ENCODE results near the gene RNU6-1. TPM values are rescaled to one million over a fixed set of nuclear protein-coding genes. Genes with fewer than 3 reads are reported as not detected.

The RNU6-1 gene
- total and polyA plus RNA-seq, 2 donors (not counting 3 experiments of a cell fraction or from before 2014, with no cell fraction given) = not detected

- H3K79me2 ChIP-seq (ENCODE audit: control insufficient read depth, insufficient read depth, low read length) = no peaks in the 10 kb centered on the region
- CTCF ChIA-PET = no interaction called here
- no peak overlapping the region for H2AFZ ChIP-seq (ENCODE audit: low read depth, low read length)
- no peak overlapping the region for H3K4me2 ChIP-seq (ENCODE audit: insufficient read depth, low read length)
- dilution Hi-C loops (cut with MboI; ENCODE audit: extremely low pct_ligation_motif_present, low sequenced_read_pairs) = no loop called here
- BruUV-seq (replicated peaks) = no TSS peak
- DNase-seq (ENCODE audit: low read depth, low spot score) (no peak), FAIRE-seq (no peak)
- peaks cover 83 to 96% of the 10 kb centered on the region in 2 experiments for H3K27me3 ChIP-seq (ENCODE audit: control insufficient read depth in 2 of 2, insufficient read depth in 2 of 2, low read length in 2 of 2)
- no peaks in the 10 kb centered on the region for H4K20me1 ChIP-seq (replicated peaks; ENCODE audit: control insufficient read depth, extremely low read depth, insufficient read depth, low read length)
- intact Hi-C loops (cut with micrococcal nuclease) = no loop called here
- no peak overlapping the region for H3K27ac ChIP-seq (ENCODE audit: insufficient read depth, low read depth, low read length)
- H3K4me1 ChIP-seq (ENCODE audit: control insufficient read depth, extremely low read depth, insufficient read depth, low read length) = peaks cover 11% of the 10 kb centered on the region
- no peaks in the 10 kb centered on the region for H3K9me1 ChIP-seq (replicated peaks; ENCODE audit: control insufficient read depth, extremely low read depth, insufficient read depth, low read length)
- H3K9ac ChIP-seq (replicated peaks; ENCODE audit: extremely low read depth, insufficient read depth, low read length) = no peak overlapping the region
- no peak overlapping the region for H3K4me3 ChIP-seq (replicated peaks in 1 of 3; ENCODE audit: insufficient read depth in 1 of 3, low read depth in 1 of 3, low read length in 3 of 3)
- no peaks in the 10 kb centered on the region for H3K9me3 ChIP-seq (replicated peaks; ENCODE audit: control insufficient read depth, insufficient read depth, low read length)
- no peaks in the 10 kb centered on the region for H3K36me3 ChIP-seq (ENCODE audit: control insufficient read depth in 2 of 2, extremely low read depth in 1 of 2, insufficient read depth in 2 of 2, low read length in 2 of 2)
- TF ChIP-seq GATA2 (IDR thresholded peaks at IDR 0.05; ENCODE audit: insufficient read depth, insufficient read length, low read depth, low read length) (no peak), EZH2 (IDR thresholded peaks at IDR 0.05; ENCODE audit: borderline replicate concordance, low read depth, low read length, severe bottlenecking) (peak; percentile 96)
- POLR2A ChIA-PET = no interaction called here
Measured at GRCh38 chr15:67828278-67828968, 11.4 kb downstream of the RNU6-1 start.

DNA sequence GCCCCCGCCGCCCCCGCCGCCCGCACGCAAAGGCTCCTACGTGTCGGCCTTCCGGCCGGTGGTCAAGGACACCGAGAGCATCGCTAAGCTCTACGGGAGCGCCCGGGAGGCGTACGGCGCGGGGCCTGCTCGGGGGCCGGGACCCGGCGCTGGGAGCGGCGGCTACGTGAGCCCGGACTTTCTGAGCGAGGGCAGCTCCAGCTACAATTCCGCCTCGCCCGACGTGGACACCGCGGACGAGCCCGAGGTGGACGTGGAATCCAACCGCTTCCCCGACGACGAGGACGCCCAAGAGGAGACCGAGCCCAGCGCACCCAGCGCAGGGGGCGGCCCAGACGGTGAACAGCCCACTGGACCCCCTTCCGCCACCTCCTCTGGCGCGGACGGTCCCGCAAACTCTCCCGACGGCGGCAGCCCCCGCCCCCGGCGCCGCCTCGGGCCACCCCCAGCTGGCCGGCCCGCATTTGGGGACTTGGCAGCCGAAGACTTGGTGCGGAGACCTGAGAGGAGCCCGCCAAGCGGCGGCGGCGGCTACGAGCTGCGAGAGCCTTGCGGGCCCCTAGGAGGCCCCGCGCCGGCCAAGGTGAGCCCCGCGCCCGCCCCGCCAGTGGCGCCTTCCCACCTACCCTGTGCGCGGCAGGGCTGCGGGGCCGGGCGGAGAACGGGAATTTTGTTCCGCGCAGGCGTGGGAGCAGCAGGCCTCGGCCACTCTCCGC is 12.1 kb downstream of the RNU6-1 start:
- H2AFZ ChIP-seq (ENCODE audit: low read depth, low read length) = no peak overlapping the region
- H3K4me3 ChIP-seq (replicated peaks in 1 of 3; ENCODE audit: insufficient read depth in 1 of 3, low read depth in 1 of 3, low read length in 3 of 3) = no peak overlapping the region
- dilution Hi-C loops (cut with MboI; ENCODE audit: extremely low pct_ligation_motif_present, low sequenced_read_pairs) (no loop called here), intact Hi-C loops (cut with micrococcal nuclease) (no loop called here)
- CTCF ChIA-PET = interaction anchor here (0.7 kb wide), 1 partner anchor 18 kb away, joined by 3 read pairs; no protein-coding TSS in a partner anchor
- H3K9ac ChIP-seq (replicated peaks; ENCODE audit: extremely low read depth, insufficient read depth, low read length) = no peak overlapping the region
- TF ChIP-seq, protein P1, sequence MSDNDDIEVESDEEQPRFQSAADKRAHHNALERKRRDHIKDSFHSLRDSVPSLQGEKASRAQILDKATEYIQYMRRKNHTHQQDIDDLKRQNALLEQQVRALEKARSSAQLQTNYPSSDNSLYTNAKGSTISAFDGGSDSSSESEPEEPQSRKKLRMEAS (IDR thresholded peaks at IDR 0.05; ENCODE audit: insufficient read depth, insufficient read length) = no peak
- TF ChIP-seq GATA2 (IDR thresholded peaks at IDR 0.05; ENCODE audit: insufficient read depth, insufficient read length, low read depth, low read length) (no peak), JUN (IDR thresholded peaks at IDR 0.05; ENCODE audit: borderline replicate concordance, insufficient read depth, insufficient read length, low read depth) (no peak), FOS (IDR thresholded peaks at IDR 0.05; ENCODE audit: borderline replicate concordance, insufficient read depth, low read length) (no peak), MYC (IDR thresholded peaks at IDR 0.05; ENCODE audit: low read depth, low read length) (no peak)
- H4K20me1 ChIP-seq (replicated peaks; ENCODE audit: control insufficient read depth, extremely low read depth, insufficient read depth, low read length) = no peaks in the 10 kb centered on the region
- no peak overlapping the region for H3K27ac ChIP-seq (ENCODE audit: insufficient read depth, low read depth, low read length)
- H3K36me3 ChIP-seq (ENCODE audit: control insufficient read depth in 2 of 2, extremely low read depth in 1 of 2, insufficient read depth in 2 of 2, low read length in 2 of 2) = no peaks in the 10 kb centered on the region
- no peak for DNase-seq (ENCODE audit: low read depth, low spot score)
- no peak overlapping the region for H3K4me2 ChIP-seq (ENCODE audit: insufficient read depth, low read length)
- no TSS peak for BruUV-seq (replicated peaks)
- H3K4me1 ChIP-seq (ENCODE audit: control insufficient read depth, extremely low read depth, insufficient read depth, low read length) = peaks cover 4% of the 10 kb centered on the region
- no peaks in the 10 kb centered on the region for H3K9me1 ChIP-seq (replicated peaks; ENCODE audit: control insufficient read depth, extremely low read depth, insufficient read depth, low read length)
- H3K79me2 ChIP-seq (ENCODE audit: control insufficient read depth, insufficient read depth, low read length) = no peaks in the 10 kb centered on the region
- FAIRE-seq = no peak
- POLR2A ChIA-PET = no interaction called here
- no peaks in the 10 kb centered on the region for H3K9me3 ChIP-seq (replicated peaks; ENCODE audit: control insufficient read depth, insufficient read depth, low read length)
- peaks cover 78 to 96% of the 10 kb centered on the region in 2 experiments for H3K27me3 ChIP-seq (ENCODE audit: control insufficient read depth in 2 of 2, insufficient read depth in 2 of 2, low read length in 2 of 2)

All from endothelial cell of umbilical vein (primary cell).